Measurements from ENCODE around the gene SLC35D2.

GRCh38 chr9:96294159-96294545 lies 89.4 kb downstream of the SLC35D2 start:
- TF ChIP-seq POLR2AphosphoS5 (IDR thresholded peaks at IDR 0.05; ENCODE audit: low read depth, low read length) (no peak), TAF1 (IDR thresholded peaks at IDR 0.05; ENCODE audit: borderline replicate concordance, insufficient read depth, low read length) (no peak)

All from PFSK-1 (cell line).